ENCODE measurements around the gene MXI1. TPM values are rescaled to one million over a fixed set of nuclear protein-coding genes. Genes with fewer than 3 reads are reported as not detected.

Gene MXI1
- total RNA-seq, 2 experiments from 2014 or later: 47.9 to 48.2 TPM

DNA sequence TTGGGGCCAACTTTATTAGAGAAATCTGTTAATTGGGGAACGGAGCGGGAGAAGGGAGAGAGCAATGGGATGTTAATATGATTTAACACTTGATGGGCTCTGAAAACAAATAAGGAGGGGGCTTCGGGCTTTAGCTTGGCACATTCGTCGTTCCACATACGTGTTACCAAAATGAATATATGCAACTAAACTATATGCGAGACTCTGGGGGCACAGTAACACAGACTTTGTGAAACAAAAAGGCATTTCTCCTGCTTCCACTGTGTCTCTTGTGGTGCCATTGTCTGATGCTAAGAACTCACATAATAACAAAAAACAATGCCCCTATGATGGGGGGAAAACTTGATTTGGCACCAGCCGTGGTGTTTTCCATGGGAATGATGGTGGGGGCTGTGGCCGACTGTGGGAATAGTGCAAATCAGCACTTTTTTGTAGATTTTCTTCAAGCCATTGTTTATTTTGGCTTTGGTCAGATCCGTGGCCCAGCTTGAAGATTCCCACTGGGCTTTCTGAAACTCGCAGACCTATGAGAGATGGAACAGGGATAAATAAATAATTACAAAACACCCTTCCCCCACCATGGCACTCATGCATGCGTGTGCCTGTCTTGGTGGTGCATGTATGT lies 2.2 kb upstream of the MXI1 start:
- ChIA-PET CTCF (interaction anchor here (1.0 to 10.5 kb wide), 16 partner anchors 10 to 199 kb away, joined by 3 to 171 read pairs (median 6); partner anchors contain the start of gene SMNDC1), POLR2A (no interaction called here)
- Mint-ChIP-seq H3K27ac (no peak overlapping the region), H3K9me3 (no peaks in the 10 kb centered on the region), H3K4me1 (ENCODE audit: low read depth) (peaks cover 13% of the 10 kb centered on the region), H3K4me3 (no peak overlapping the region), H3K36me3 (ENCODE audit: low read depth) (peaks cover 4% of the 10 kb centered on the region), H3K27me3 (peaks cover 24% of the 10 kb centered on the region)
- ATAC-seq (no peak), DNase-seq (no peak)
- TF ChIP-seq, protein P1, sequence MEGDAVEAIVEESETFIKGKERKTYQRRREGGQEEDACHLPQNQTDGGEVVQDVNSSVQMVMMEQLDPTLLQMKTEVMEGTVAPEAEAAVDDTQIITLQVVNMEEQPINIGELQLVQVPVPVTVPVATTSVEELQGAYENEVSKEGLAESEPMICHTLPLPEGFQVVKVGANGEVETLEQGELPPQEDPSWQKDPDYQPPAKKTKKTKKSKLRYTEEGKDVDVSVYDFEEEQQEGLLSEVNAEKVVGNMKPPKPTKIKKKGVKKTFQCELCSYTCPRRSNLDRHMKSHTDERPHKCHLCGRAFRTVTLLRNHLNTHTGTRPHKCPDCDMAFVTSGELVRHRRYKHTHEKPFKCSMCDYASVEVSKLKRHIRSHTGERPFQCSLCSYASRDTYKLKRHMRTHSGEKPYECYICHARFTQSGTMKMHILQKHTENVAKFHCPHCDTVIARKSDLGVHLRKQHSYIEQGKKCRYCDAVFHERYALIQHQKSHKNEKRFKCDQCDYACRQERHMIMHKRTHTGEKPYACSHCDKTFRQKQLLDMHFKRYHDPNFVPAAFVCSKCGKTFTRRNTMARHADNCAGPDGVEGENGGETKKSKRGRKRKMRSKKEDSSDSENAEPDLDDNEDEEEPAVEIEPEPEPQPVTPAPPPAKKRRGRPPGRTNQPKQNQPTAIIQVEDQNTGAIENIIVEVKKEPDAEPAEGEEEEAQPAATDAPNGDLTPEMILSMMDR (IDR thresholded peaks at IDR 0.05): no peak
- intact Hi-C loops (cut with micrococcal nuclease): loop anchor here (5.0 kb wide), 3 partner anchors 47 to 68 kb away; no protein-coding TSS in a partner anchor

DNA sequence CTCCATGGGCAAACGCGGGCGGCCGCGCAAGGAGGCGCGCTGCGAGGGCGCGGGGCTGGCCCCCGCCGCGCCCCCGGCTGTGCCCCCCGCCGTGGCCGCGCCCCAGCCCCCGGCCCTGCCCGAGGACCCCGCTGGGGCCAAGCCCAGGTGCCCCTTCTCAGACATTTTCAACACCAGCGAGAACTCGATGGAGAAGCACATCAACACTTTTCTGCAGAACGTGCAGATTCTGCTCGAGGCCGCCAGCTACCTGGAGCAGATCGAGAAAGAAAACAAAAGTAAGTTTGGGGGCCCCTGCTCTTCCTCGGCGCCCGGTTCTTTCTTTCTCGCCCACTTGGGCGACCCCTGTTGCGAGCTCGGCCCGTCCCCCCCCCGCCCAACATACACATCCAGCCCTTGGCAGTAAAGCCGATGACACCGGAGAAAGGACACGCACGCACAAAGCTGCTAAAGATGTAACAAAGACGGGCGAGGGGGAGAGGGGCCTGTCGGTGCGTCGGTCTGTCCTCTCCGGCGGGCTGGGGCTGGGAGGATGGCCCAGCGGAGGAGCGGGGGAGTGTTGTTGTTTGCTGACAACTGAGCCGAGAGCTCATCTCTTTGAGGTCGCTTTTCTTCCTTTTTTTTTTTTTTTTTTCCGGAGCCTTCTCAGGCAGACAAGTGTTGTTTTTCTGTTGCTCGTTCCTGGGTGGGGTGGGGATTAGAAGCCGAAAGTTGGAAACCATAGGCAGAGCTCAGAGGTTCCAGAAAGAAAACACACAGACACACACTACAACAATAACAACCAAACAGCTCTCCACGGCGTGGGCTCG lies 604 bp downstream of the MXI1 start:
- Mint-ChIP-seq H3K27me3 (peaks cover 18% of the 10 kb centered on the region), H3K27ac (peak overlapping the region; percentile 86), H3K4me1 (ENCODE audit: low read depth) (peaks cover 32% of the 10 kb centered on the region), H3K36me3 (ENCODE audit: low read depth) (peaks cover 6% of the 10 kb centered on the region), H3K4me3 (peak overlapping the region; percentile 97), H3K9me3 (no peaks in the 10 kb centered on the region)
- TF ChIP-seq, protein P1 (IDR thresholded peaks at IDR 0.05): no peak
- ChIA-PET CTCF (interaction anchor here (1.0 to 10.5 kb wide), 12 partner anchors 7 to 97 kb away, joined by 3 to 171 read pairs (median 8); partner anchors contain the start of gene SMNDC1), POLR2A (interaction anchor here (0.7 to 1.8 kb wide), 11 partner anchors 8 to 293 kb away, joined by 3 to 7 read pairs (median 4); partner anchors contain the start of gene ADD3)
- intact Hi-C loops (cut with micrococcal nuclease): loop anchor here (5.0 kb wide), 3 partner anchors 44 to 71 kb away; no protein-coding TSS in a partner anchor
- ATAC-seq: peak; percentile 11
- DNase-seq: peak; percentile 70

GRCh38 chr10:110208614-110209453 lies 1.4 kb downstream of the MXI1 start:
- CTCF ChIA-PET: interaction anchor here (0.8 to 10.5 kb wide), 14 partner anchors 12 to 96 kb away, joined by 3 to 171 read pairs (median 4); partner anchors contain the start of gene SMNDC1
- ATAC-seq (peak; percentile 7), DNase-seq (no peak)
- POLR2A ChIA-PET: interaction anchor here (0.7 to 2.8 kb wide), 13 partner anchors 9 to 302 kb away, joined by 3 to 20 read pairs (median 4); partner anchors contain the start of genes ADD3 and SMNDC1
- Mint-ChIP-seq H3K9me3 (no peaks in the 10 kb centered on the region), H3K4me3 (peak overlapping the region; percentile 97), H3K36me3 (ENCODE audit: low read depth) (peaks cover 8% of the 10 kb centered on the region), H3K27me3 (peaks cover 21% of the 10 kb centered on the region), H3K27ac (peak overlapping the region; percentile 86), H3K4me1 (ENCODE audit: low read depth) (peaks cover 39% of the 10 kb centered on the region)
- TF ChIP-seq, protein P1 (IDR thresholded peaks at IDR 0.05): no peak
- intact Hi-C loops (cut with micrococcal nuclease): loop anchor here (5.0 kb wide), 3 partner anchors 43 to 72 kb away; no protein-coding TSS in a partner anchor

DNA sequence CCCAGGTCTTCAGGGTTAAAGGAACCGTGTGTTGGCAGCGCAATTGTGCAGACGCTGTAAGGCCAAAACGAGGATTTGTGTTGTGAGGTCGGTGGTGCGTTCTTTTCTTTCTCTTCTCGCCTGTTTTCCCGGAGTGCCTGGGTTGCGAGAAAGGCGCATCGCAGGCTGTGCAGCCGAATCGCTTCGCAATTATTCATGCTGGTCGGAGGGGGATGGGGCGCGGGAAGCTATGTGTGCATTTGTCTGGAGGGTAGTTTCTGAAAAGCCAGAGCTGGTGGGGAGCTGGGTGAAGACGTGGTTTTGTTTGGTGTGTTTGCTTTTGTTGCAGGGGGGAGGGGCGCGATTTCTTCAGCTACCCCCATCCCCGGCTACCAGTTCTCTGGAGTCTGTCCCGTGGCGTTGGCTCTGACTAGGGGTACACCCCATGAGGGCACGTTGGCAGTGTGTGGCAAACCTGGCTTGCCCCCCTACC lies 2.1 kb downstream of the MXI1 start:
- CTCF ChIA-PET: interaction anchor here (0.8 to 10.5 kb wide), 8 partner anchors 14 to 95 kb away, joined by 3 to 171 read pairs (median 4); partner anchors contain the start of gene SMNDC1
- intact Hi-C loops (cut with micrococcal nuclease): loop anchor here (5.0 kb wide), 3 partner anchors 43 to 72 kb away; no protein-coding TSS in a partner anchor
- ATAC-seq (peak; percentile 24), DNase-seq (peak; percentile 90)
- Mint-ChIP-seq H3K27me3 (peaks cover 17% of the 10 kb centered on the region), H3K4me1 (ENCODE audit: low read depth) (peaks cover 45% of the 10 kb centered on the region), H3K36me3 (ENCODE audit: low read depth) (peaks cover 8% of the 10 kb centered on the region), H3K4me3 (peak overlapping the region; percentile 97), H3K9me3 (no peaks in the 10 kb centered on the region), H3K27ac (peak overlapping the region; percentile 83)
- TF ChIP-seq, protein P1 (IDR thresholded peaks at IDR 0.05): no peak
- POLR2A ChIA-PET: interaction anchor here (1.0 to 4.8 kb wide), 8 partner anchors 10 to 302 kb away, joined by 3 to 42 read pairs (median 4); partner anchors contain the start of gene SMNDC1
